MM.1S (cell line): Measurements from ENCODE around the gene AADAT.

Experiments
- EZH2 ChIP-seq: fragments of 300-600 bp; sonication (generic); optimal IDR thresholded peaks from 2 replicates; pipeline ENCODE3; 2017; ENCODE audit warnings: low read depth, mild to moderate bottlenecking, antibody characterized with exemption, low read length, mixed read lengths
- EZH2phosphoT487 ChIP-seq: fragments of 300-600 bp; sonication (generic); IDR thresholded peaks from 2 replicates; pipeline ENCODE4 v1.6.1; 2018; ENCODE audit warnings: antibody characterized with exemption, low read length
- TF ChIP-seq, protein P1 (sequence below): fragments of 300-600 bp; sonication (generic); IDR thresholded peaks from 2 replicates; pipeline ENCODE4 v1.5.1; 2016; ENCODE audit warnings: antibody characterized with exemption, low read length, mixed read lengths

- no peak for TF ChIP-seq EZH2phosphoT487
- TF ChIP-seq, protein P1, sequence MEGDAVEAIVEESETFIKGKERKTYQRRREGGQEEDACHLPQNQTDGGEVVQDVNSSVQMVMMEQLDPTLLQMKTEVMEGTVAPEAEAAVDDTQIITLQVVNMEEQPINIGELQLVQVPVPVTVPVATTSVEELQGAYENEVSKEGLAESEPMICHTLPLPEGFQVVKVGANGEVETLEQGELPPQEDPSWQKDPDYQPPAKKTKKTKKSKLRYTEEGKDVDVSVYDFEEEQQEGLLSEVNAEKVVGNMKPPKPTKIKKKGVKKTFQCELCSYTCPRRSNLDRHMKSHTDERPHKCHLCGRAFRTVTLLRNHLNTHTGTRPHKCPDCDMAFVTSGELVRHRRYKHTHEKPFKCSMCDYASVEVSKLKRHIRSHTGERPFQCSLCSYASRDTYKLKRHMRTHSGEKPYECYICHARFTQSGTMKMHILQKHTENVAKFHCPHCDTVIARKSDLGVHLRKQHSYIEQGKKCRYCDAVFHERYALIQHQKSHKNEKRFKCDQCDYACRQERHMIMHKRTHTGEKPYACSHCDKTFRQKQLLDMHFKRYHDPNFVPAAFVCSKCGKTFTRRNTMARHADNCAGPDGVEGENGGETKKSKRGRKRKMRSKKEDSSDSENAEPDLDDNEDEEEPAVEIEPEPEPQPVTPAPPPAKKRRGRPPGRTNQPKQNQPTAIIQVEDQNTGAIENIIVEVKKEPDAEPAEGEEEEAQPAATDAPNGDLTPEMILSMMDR, result no peak
- TF ChIP-seq EZH2, result no peak
Measured at GRCh38 chr4:170038769-170039168, 51.0 kb downstream of the AADAT start.
